Stimulated activated CD4-positive, alpha-beta T cell treated with anti-CD3 and anti-CD28 coated beads, Interleukin-2, amount 100 ng/mL, for 24 hours (primary cell): ENCODE data around the gene NHERF2.

Source experiments
- DNase-seq, 2 donors: peaks; one replicate each; pipeline ENCODE4 v3.0.0-alpha.2; 2020

The NHERF2 gene

GRCh38 chr16:2042171-2042985, 15.7 kb downstream of the NHERF2 start:
- no peak for DNase-seq

- DNase-seq: no peak
These were observed 16.4 kb downstream of the NHERF2 start for GRCh38 chr16:2042986-2043666.

DNA sequence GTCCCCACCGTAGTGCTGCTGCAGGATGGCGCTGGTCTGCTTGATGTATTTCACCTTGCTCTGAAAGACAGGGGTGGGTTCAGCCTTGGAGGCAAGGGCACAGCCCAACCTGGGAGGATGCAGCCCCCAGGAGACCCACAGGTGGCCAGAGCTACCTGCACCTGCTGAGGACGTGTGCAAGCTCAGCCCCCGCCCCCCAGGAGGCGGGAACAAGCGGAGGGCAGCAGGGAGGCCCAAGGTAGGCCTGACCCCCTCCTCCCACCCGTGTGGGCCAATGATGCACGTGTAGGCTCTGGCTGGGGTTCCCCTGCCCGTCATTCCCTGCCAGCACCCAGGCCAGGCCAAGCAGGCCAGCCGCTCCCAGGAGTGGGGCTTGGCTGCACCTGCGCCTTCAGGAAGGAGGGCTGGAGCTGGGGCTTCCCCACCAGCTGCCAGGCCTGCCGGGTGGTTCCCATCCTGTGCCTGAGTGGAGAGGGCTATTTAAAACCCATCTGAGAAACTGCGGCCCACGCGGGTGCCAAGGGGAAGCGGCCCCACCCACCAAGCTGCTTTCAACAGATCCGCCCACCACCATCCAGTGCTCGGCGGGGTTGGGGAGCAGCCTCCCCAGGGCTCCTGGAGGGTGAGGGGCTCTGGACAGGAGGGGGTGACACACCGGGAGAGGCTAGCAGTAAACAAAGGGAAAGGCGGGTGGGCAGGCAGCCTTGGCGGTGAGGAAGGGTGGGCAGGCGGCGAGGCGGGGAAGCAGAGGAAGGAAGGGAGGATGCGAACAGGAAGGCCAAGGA, 17.2 kb downstream of the NHERF2 start:
- no peak for DNase-seq

GRCh38 chr16:2044541-2044940, 17.8 kb downstream of the NHERF2 start:
- no peak for DNase-seq

GRCh38 chr16:2045965-2046892, 19.5 kb downstream of the NHERF2 start:
- no peak for DNase-seq

GRCh38 chr16:2046893-2047329, 20.2 kb downstream of the NHERF2 start:
- no peak for DNase-seq

GRCh38 chr16:2047330-2048115, 20.8 kb downstream of the NHERF2 start, which contains the start of the genes NTHL1 and TSC2:
NTHL1 (minus strand) TSS chr16:2047834; CDS start chr16:2047823, 11 bp downstream.
TSC2 (plus strand) TSS chr16:2047985; CDS start chr16:2048616, 631 bp downstream.
- DNase-seq: peak; percentile 95

- no peak for DNase-seq
These were observed 21.4 kb downstream of the NHERF2 start for GRCh38 chr16:2048116-2048543.

- no peak for DNase-seq
These were observed 26.5 kb downstream of the NHERF2 start for GRCh38 chr16:2053211-2053610.

DNA sequence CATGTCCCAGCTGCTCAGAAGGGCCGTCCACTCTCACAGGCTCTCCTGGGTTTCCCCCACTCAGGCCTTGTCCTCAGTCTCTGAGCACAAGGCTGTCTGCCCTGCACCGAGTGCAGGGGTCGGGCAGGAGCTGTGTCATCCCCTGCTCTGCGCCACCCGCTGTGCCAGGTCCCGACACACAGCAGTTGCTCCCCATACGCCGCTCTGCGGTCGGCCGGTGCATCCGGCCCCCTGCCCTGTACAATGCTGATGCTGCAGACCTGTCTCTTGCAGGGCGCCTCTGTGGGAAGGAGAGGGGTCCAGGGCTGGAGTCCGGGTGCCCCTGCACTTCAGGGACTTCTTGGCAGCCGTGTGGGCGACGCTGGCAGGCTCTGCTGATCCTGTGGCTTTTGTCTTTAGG, 27.2 kb downstream of the NHERF2 start:
- DNase-seq: no peak

DNA sequence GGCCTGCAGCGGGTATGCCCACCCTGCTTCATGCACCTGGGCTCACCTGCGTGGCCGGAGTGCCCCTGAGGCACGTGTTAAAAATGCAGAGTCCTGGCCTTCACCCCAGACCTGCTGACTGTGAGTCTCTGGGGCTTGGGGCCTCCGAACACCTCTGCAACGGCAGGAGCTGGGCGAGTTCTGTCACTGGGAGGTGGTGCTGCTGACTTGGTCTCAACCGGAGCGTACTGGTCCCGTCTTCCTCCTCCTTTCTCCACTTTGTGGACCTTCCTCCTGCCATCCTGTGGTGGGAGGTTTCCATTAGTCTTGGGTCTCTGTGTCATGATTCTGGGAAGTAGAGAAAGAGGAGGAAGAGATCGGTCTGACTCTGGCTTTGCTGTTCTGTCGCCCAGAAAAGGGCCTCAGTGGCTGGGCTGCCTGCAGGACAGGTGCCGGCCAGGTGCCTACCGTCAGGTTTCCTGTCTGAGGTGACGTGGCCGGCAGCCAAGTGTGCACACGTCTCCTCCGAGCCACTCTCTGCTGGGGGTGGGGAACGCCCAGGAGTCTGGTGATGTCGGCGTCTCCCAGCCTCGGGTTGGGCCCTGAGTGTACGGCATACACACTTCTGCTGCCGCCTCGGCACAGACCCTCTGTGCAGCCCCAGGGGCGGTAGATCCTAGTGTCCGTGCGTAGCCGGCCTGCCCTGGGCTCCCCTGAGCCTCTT, 28.0 kb downstream of the NHERF2 start:
- DNase-seq: no peak

- DNase-seq: no peak
These were observed 29.4 kb downstream of the NHERF2 start for GRCh38 chr16:2056077-2056476.

DNA sequence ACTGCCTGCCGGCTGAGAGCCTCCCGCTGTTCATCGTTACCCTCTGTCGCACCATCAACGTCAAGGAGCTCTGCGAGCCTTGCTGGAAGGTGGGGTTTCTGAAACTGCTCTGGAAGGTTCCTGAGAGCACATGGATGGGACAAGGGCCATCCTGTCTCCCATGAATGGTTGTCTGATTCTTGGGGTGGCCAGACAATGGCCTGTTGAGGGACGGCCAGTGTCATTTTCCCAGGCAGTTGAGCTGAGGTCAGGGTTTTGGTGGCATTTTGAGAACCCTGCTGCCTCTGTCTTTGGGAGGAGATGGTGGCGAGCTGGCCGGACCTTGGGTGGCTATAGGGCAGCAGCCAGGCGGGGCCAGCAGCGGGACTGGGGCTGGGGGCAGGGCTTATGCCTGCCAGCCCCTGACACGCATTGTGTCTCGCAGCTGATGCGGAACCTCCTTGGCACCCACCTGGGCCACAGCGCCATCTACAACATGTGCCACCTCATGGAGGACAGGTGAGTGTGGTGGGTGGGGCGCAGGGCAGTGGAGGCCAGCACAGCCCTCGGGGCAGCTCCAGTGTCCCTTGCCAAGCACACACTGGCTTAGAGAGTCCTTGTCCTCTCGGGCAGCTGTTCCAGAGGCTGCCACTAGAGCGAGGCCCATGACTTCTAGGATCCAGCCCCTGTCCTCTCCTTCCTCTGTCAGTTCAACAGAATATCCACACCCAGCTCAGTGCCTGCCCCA, 30.1 kb downstream of the NHERF2 start:
- DNase-seq: no peak

- DNase-seq: no peak
These were observed 30.7 kb downstream of the NHERF2 start for GRCh38 chr16:2057438-2057837.

DNA sequence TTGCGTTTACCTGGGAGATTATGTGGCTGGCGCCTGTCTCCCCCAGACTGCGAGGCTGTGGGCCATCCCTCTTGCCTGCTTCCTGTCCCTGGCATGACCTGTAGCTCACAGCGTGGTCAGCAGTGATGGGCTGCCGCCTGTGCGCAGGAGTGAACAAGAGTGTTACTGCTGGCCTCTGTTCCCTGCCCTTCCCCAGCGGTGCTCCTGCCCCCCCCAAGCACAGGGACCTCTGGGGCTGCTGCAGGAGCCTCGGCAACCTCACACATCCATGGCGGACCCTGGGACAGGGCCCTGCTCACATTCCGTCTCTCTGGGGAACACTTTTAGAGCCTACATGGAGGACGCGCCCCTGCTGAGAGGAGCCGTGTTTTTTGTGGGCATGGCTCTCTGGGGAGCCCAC, 31.7 kb downstream of the NHERF2 start:
- no peak for DNase-seq

GRCh38 chr16:2058872-2059271, 32.2 kb downstream of the NHERF2 start:
- DNase-seq: no peak

DNA sequence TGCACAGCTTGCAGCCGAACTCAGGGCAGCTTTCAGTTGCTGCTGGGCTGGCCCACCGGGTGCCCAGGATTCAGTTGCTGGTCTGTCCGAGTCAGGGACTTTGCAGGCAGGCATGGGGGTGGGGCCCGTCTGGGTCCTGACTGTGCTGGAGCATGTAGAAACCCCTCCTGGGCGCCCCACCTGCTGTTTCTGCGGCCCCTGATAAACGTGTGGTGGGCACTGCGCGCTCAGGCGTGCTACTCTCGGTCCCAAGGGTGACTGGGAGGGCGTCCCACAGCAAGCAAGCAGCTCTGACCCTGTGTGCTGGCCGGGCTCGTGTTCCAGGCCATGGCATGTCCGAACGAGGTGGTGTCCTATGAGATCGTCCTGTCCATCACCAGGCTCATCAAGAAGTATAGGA, 33.6 kb downstream of the NHERF2 start:
- DNase-seq: no peak

DNA sequence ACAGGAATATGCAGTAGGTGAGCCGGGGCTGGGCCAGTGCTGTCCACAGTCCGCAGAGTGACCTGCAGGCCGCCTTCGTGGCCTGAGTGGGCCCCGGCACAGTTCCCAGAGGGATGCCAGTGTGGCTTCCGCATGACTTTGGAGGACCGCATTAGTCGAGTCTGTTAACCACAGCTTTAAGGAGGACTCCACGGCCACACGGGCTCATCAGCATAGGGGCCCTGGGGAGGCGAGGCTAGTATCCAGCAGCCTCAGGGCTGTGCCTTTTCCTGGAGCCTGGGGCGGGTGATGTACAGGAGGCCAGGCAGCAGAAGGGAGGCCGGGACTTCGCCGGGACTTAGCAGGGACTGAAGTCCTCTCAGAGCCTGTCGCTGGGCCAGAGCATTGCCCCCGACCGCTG, 34.3 kb downstream of the NHERF2 start:
- no peak for DNase-seq

- DNase-seq: no peak
These were observed 34.8 kb downstream of the NHERF2 start for GRCh38 chr16:2061526-2061925.

DNA sequence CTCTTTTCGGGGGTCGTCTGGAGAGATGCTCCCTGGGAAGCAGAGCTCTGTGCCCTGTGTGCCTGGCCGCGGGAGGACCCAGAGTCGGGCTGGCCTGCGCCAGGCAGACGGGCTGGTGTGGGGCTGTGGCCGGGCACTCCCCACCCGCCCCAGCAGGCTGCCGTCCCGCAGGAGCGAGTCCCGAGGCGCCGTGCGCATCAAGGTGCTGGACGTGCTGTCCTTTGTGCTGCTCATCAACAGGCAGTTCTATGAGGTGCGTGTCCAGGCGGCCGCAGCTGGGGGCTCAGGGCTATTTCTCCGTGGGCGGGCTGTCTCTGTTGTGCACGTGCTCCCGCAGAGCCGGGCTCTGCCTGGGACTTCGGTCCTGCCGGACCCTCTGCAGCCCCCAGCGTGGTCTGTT, 36.1 kb downstream of the NHERF2 start:
- no peak for DNase-seq
